HepG2 (cell line): ENCODE results near the gene SAMD14. TPM values are rescaled to one million over a fixed set of nuclear protein-coding genes. Genes with fewer than 3 reads are reported as not detected.

Experiments
- ATAC-seq: fragments of 200-7000 bp; cut with Tn5 transposase; 3 replicates; pipeline ENCODE4 v1.9.1; 2020; ENCODE audit warnings: mild to moderate bottlenecking, moderate library complexity
- BruUV-seq: library from RNA; stranded (reverse); fragments of 400-500 nt; replicated peaks from 2 replicates; lab custom pipeline; 2021; lab: Mats Ljungman, UMichigan
- CTCF ChIA-PET: fragments of 300-600 bp; formaldehyde crosslinking; extraction: SDS; loops from one replicate; lab custom pipeline; 2021; ENCODE audit warnings: low total read pairs, inconsistent platforms, low intra/inter-chr PET ratio; lab: Yijun Ruan, JAX
- POLR2A ChIA-PET: fragments of 350-600 bp; sonication (Branson Sonifier 250); formaldehyde crosslinking; loops from one replicate; lab custom pipeline; 2020; ENCODE audit warnings: antibody characterized with exemption, inconsistent platforms; lab: Yijun Ruan, JAX
- DNase-seq: peaks from one replicate; pipeline ENCODE4 v3.0.0-alpha.2; 2015; ENCODE audit warnings: low spot score
- FAIRE-seq: peaks from 3 replicates; lab custom pipeline; 2011; peaks lifted over from hg19 to GRCh38; lab: Jason Lieb, UNC
- H2AFZ ChIP-seq: one replicate; pipeline ENCODE4 v1.6.1; 2011; ENCODE audit warnings: low read length, inconsistent platforms
- H3K27ac ChIP-seq: fragments of 300-600 bp; 3 replicates; pipeline ENCODE4 v1.8.0; 2011; ENCODE audit warnings: mixed run types, mild to moderate bottlenecking, mixed read lengths, low read length, inconsistent platforms; ENCODE audit not compliant: insufficient read depth; ENCODE audit errors: extremely low read length
- H3K27me3 ChIP-seq, 2 experiments: fragments of 200-600 bp in 1 of 2; 2 replicates in 1 of 2; 3 replicates in 1 of 2; pipeline versions ENCODE4 v1.6.0 to v1.8.0; 2011; ENCODE audit warnings: low read length in 2 of 2, mild to moderate bottlenecking in 2 of 2, moderate library complexity in 2 of 2, inconsistent platforms in 1 of 2; ENCODE audit not compliant: insufficient read depth in 2 of 2, control insufficient read depth in 1 of 2
- H3K36me3 ChIP-seq, 2 experiments: fragments of 200-600 bp in 1 of 2; replicated peaks in 1 of 2; 2 replicates in 1 of 2; 3 replicates in 1 of 2; pipeline versions ENCODE4 v1.5.1 to v1.8.0; 2011; ENCODE audit warnings: low read length in 2 of 2, inconsistent platforms in 1 of 2; ENCODE audit not compliant: insufficient read depth in 2 of 2, control insufficient read depth in 1 of 2
- H3K4me1 ChIP-seq: 2 replicates; pipeline ENCODE4 v1.5.1; 2012; ENCODE audit warnings: low read length, inconsistent platforms; ENCODE audit not compliant: insufficient read depth
- H3K4me2 ChIP-seq: 2 replicates; pipeline ENCODE4 v1.6.0; 2011; ENCODE audit warnings: low read depth, low read length, inconsistent platforms
- H3K4me3 ChIP-seq, 3 experiments: fragments of 200-600 bp in 1 of 3; sonication (generic), shearing (Covaris generic) in 1 of 3; replicated peaks in 1 of 3; 2 replicates each; pipeline ENCODE4 v1.5.1; 2011 to 2016; ENCODE audit warnings: low read length in 3 of 3, inconsistent platforms in 2 of 3, low read depth in 2 of 3, mild to moderate bottlenecking in 2 of 3, control low read depth in 1 of 3, mixed read lengths in 1 of 3; ENCODE audit not compliant: insufficient read depth in 1 of 3
- H3K79me2 ChIP-seq: one replicate; pipeline ENCODE4 v1.6.1; 2011; ENCODE audit warnings: low read length, inconsistent platforms; ENCODE audit not compliant: insufficient read depth
- H3K9ac ChIP-seq: 2 replicates; pipeline ENCODE4 v1.6.0; 2011; ENCODE audit warnings: mild to moderate bottlenecking, low read depth, low read length, inconsistent platforms; ENCODE audit not compliant: insufficient read depth
- H3K9me3 ChIP-seq: 2 replicates; pipeline ENCODE4 v1.5.1; 2012; ENCODE audit warnings: mild to moderate bottlenecking, low read length
- H4K20me1 ChIP-seq: 2 replicates; pipeline ENCODE4 v1.6.0; 2011; ENCODE audit warnings: inconsistent platforms, mild to moderate bottlenecking, low read length, moderate library complexity; ENCODE audit not compliant: insufficient read depth
- FOSL2 ChIP-seq: sonication (generic); formaldehyde crosslinking; IDR thresholded peaks from 2 replicates; pipeline ENCODE4 v1.4.0; 2020; ENCODE audit warnings: missing genetic modification reagents
- MAX ChIP-seq: IDR thresholded peaks from 2 replicates; pipeline ENCODE4 v1.6.1; 2012; ENCODE audit warnings: inconsistent platforms
- MBD4 ChIP-seq: IDR thresholded peaks from 2 replicates; pipeline ENCODE4 v1.6.1; 2012; ENCODE audit warnings: low read length, inconsistent platforms, borderline replicate concordance
- SAP130 ChIP-seq: IDR thresholded peaks from 2 replicates; pipeline ENCODE4 v1.6.1; 2016; ENCODE audit warnings: low read depth
- SUZ12 ChIP-seq: fragments of 150-350 bp; IDR thresholded peaks from 2 replicates; pipeline ENCODE4 v1.6.1; 2014; ENCODE audit warnings: low read depth, low read length
- XRCC5 ChIP-seq: fragments of 200-400 bp; formaldehyde crosslinking; optimal IDR thresholded peaks from 2 replicates; pipeline ENCODE3; 2017; ENCODE audit warnings: mild to moderate bottlenecking, low read length
- YY1 ChIP-seq: IDR thresholded peaks from 2 replicates; pipeline ENCODE4 v1.6.1; 2011; ENCODE audit warnings: low read length, low read depth, moderate library complexity, mild to moderate bottlenecking; ENCODE audit not compliant: insufficient read depth, insufficient replicate concordance
- ZHX1 ChIP-seq: sonication (generic); formaldehyde crosslinking; IDR thresholded peaks from 2 replicates; pipeline ENCODE4 v1.8.1; 2022; ENCODE audit warnings: low read depth, mild to moderate bottlenecking, missing genetic modification reagents
- ZNF24 ChIP-seq: fragments of 450-650 bp; IDR thresholded peaks from 2 replicates; pipeline ENCODE4 v1.6.1; 2017; ENCODE audit warnings: antibody characterized with exemption, mild to moderate bottlenecking
- ZNF570 ChIP-seq: sonication (generic); formaldehyde crosslinking; IDR thresholded peaks from 2 replicates; pipeline ENCODE4 v1.4.0; 2020; ENCODE audit warnings: mild to moderate bottlenecking, missing genetic modification reagents, borderline replicate concordance
- ZNF749 ChIP-seq: sonication (generic); formaldehyde crosslinking; IDR thresholded peaks from 2 replicates; pipeline ENCODE4 v1.8.0; 2022; ENCODE audit warnings: mild to moderate bottlenecking, missing genetic modification reagents, moderate library complexity, borderline replicate concordance
- ZNF839 ChIP-seq: sonication (generic); formaldehyde crosslinking; IDR thresholded peaks from 2 replicates; pipeline ENCODE4 v1.4.0; 2020; ENCODE audit warnings: missing genetic modification reagents, mild to moderate bottlenecking, borderline replicate concordance
- WGBS: methylation state at CpG from one replicate; pipeline ENCODE4 v1.1.6; 2017; ENCODE audit warnings: low lambda C conversion rate; 5-methylcytosine and 5-hydroxymethylcytosine counted together
- in situ Hi-C: cut with HindIII; loops from 2 replicates; pipeline ENCODE4 v1.10.0; 2017; ENCODE audit warnings: low pct_unique_long_range_greater_than_20kb; ENCODE audit not compliant: extremely low pct_ligation_motif_present
- intact Hi-C: fragments of 100-400 bp; cut with micrococcal nuclease; formaldehyde crosslinking; loops from one replicate; pipeline ENCODE4 v1.10.0; 2022; ENCODE audit not compliant: unreplicated experiment
- polyA plus RNA-seq, 8 experiments: library from polyadenylated mRNA; depleted of rRNA in 3 of 8; stranded (reverse) in 7 of 8; unstranded in 1 of 8; fragments of >200 nt; fragmentation: Illumina TruSeq in 4 of 8; extraction: Trizol in 4 of 8; gene quantifications; 2 replicates each; pipeline versions ENCODE4 v1.2.1 to v1.2.3, GENCODE V29; 2011 to 2016; ENCODE audit warnings: low read depth in 4 of 8, missing spikeins in 1 of 8, mixed read lengths in 1 of 8; ENCODE audit not compliant: insufficient read depth in 1 of 8
- total RNA-seq, 5 experiments: library from RNA; depleted of rRNA; stranded (reverse); fragments of >200 nt; fragmentation: Illumina TruSeq; extraction: Trizol; gene quantifications; 2 replicates each; pipeline ENCODE4 v1.2.3, GENCODE V29; 2016; ENCODE audit warnings: low read depth in 1 of 5
- TF ChIP-seq, protein P1 (sequence below): sonication (generic); formaldehyde crosslinking; IDR thresholded peaks from 2 replicates; pipeline ENCODE4 v1.8.0; 2022; ENCODE audit warnings: low read depth, missing genetic modification reagents
- TF ChIP-seq, protein P2 (sequence below): sonication (generic); formaldehyde crosslinking; IDR thresholded peaks from 2 replicates; pipeline ENCODE4 v1.5.1; 2020; ENCODE audit warnings: mild to moderate bottlenecking, moderate library complexity, missing genetic modification reagents

Gene SAMD14
- total and polyA plus RNA-seq, 2 of the 13 experiments (the other 11 are each of a cell fraction or from before 2014, with no cell fraction given) = 0.07 to 0.22 TPM

DNA sequence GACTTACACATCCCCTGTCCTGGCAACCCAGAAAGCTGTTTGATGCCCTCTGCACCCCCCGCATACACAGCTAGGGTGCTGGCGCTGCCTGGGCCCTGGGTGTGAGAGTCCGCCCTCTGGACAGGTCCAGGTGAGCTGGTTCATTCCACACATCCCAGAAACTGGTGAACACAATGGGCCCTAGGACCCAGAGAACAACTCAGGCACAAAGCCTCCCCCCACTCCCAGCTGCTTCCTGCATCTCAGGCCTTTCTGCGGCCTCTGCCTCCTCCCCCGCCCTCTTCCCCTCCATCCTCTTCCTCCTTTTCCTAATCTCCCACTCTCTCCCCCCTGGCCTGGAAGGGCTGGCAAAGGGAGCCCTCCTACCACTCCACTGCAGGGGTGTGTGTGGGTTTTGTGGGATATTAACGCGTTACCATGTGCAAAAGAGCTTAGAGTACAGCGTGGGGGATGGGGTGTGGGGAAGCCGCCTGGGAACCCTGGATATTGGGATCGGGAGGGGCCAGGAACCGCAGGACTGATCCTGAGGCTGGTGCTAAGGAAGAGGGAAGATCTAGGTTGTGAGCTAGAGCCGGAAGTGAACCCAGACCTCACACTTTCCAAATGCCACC lies 22.1 kb upstream of the SAMD14 start (continued):
- TF ChIP-seq, protein P1, sequence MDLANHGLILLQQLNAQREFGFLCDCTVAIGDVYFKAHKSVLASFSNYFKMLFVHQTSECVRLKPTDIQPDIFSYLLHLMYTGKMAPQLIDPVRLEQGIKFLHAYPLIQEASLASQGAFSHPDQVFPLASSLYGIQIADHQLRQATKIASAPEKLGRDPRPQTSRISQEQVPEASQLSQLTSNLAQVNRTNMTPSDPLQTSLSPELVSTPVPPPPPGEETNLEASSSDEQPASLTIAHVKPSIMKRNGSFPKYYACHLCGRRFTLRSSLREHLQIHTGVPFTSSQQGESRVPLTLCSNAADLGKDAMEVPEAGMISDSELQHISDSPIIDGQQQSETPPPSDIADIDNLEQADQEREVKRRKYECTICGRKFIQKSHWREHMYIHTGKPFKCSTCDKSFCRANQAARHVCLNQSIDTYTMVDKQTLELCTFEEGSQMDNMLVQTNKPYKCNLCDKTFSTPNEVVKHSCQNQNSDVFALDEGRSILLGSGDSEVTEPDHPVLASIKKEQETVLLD (CRISPR knock-in tag) = no peak
- TF ChIP-seq ZNF570 (CRISPR knock-in tag) (no peak), SAP130 (CRISPR knock-in tag) (peak; percentile 93), MBD4 (no peak)

GRCh38 chr17:50151041-50151936 lies 21.3 kb upstream of the SAMD14 start:
- intact Hi-C loops = no loop called here
- Histone ChIP-seq H3K27me3 (peaks cover 2 to 5% of the 10 kb centered on the region in 2 experiments; a peak in 2 of 5 replicates), H3K9ac (peak overlapping the region; percentile 83), H3K4me3 (peak overlapping the region; percentile 70 to 86 (median 84)), H3K79me2 (peaks cover 24% of the 10 kb centered on the region), H2AFZ (peak overlapping the region; percentile 87), H3K9me3 (no peaks in the 10 kb centered on the region), H4K20me1 (peaks cover 11% of the 10 kb centered on the region; the same call in 1 of the 2 replicates), H3K4me2 (peak overlapping the region; percentile 100), H3K4me1 (peaks cover 38% of the 10 kb centered on the region), H3K27ac (peak overlapping the region; percentile 56), H3K36me3 (no peaks in the 10 kb centered on the region)
- ATAC-seq (peak; percentile 54), FAIRE-seq (peak; percentile 8), DNase-seq (peak; percentile 80)
- CTCF ChIA-PET = no interaction called here
- POLR2A ChIA-PET = interaction anchor here (0.7 to 1.7 kb wide), 6 partner anchors 9 to 57 kb away, joined by 3 to 7 read pairs (median 4); partner anchors contain the start of gene SGCA
- under 1% methylated on average over 37 of the region's 40 CpGs for WGBS
- in situ Hi-C loops = no loop called here
- no TSS peak for BruUV-seq
- TF ChIP-seq XRCC5 = peak; percentile 77
- TF ChIP-seq ZNF749 (CRISPR knock-in tag) = 0 out of 2 replicates have a peak, but pooled peaks have one; percentile 49
- no peak for TF ChIP-seq ZNF839 (CRISPR knock-in tag)
- peak; percentile 72; the same call in 1 of the 2 replicates for TF ChIP-seq MAX
- TF ChIP-seq SUZ12 = 0 out of 2 replicates have a peak, but pooled peaks have one; percentile 10
- TF ChIP-seq YY1 = peak; percentile 70
- TF ChIP-seq ZHX1 (CRISPR knock-in tag) = 0 out of 2 replicates have a peak, but pooled peaks have one; percentile 57
- TF ChIP-seq, protein P2, sequence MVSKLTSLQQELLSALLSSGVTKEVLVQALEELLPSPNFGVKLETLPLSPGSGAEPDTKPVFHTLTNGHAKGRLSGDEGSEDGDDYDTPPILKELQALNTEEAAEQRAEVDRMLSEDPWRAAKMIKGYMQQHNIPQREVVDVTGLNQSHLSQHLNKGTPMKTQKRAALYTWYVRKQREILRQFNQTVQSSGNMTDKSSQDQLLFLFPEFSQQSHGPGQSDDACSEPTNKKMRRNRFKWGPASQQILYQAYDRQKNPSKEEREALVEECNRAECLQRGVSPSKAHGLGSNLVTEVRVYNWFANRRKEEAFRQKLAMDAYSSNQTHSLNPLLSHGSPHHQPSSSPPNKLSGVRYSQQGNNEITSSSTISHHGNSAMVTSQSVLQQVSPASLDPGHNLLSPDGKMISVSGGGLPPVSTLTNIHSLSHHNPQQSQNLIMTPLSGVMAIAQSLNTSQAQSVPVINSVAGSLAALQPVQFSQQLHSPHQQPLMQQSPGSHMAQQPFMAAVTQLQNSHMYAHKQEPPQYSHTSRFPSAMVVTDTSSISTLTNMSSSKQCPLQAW (CRISPR knock-in tag) = 0 out of 2 replicates have a peak, but pooled peaks have one; percentile 42
- peak; percentile 76 for TF ChIP-seq SAP130 (CRISPR knock-in tag)
- peak; percentile 29; the same call in 1 of the 2 replicates for TF ChIP-seq FOSL2
- TF ChIP-seq ZNF24 = no peak
